GM18511 (cell line): Measurements from ENCODE around the gene C16orf96.

Source experiments
- ATAC-seq: cut with Tn5 transposase; IDR thresholded peaks from one replicate; pipeline ENCODE4 v1.9.1; 2021; ENCODE audit warnings: mild to moderate bottlenecking, moderate library complexity; ENCODE audit not compliant: unreplicated experiment

Gene C16orf96

GRCh38 chr16:4525069-4525468 lies 31.1 kb upstream of the C16orf96 start:
- ATAC-seq: no peak

- ATAC-seq: no peak
These were observed 30.4 kb upstream of the C16orf96 start for GRCh38 chr16:4525634-4526277.

- peak; percentile 54 for ATAC-seq
These were observed 26.8 kb upstream of the C16orf96 start for GRCh38 chr16:4529085-4530060.

GRCh38 chr16:4531811-4532210 lies 24.3 kb upstream of the C16orf96 start:
- no peak for ATAC-seq

- ATAC-seq: no peak
These were observed 23.9 kb upstream of the C16orf96 start for GRCh38 chr16:4532238-4532637.

- no peak for ATAC-seq
These were observed 22.6 kb upstream of the C16orf96 start for GRCh38 chr16:4533490-4533889.

GRCh38 chr16:4534151-4534790 lies 21.9 kb upstream of the C16orf96 start:
- ATAC-seq: no peak

- ATAC-seq: no peak
These were observed 20.5 kb upstream of the C16orf96 start for GRCh38 chr16:4535627-4536108.

- no peak for ATAC-seq
These were observed 19.6 kb upstream of the C16orf96 start for GRCh38 chr16:4536391-4537106.

GRCh38 chr16:4537376-4538343 lies 18.5 kb upstream of the C16orf96 start:
- peak; percentile 40 for ATAC-seq

- peak; percentile 84 for ATAC-seq
These were observed 17.5 kb upstream of the C16orf96 start, which contains the start of gene CDIP1 for GRCh38 chr16:4538350-4539235. TSS of gene CDIP1 (minus strand) at chr16:4538773. CDS start at chr16:4514130, 24,643 bp downstream.

GRCh38 chr16:4539716-4540284 lies 16.3 kb upstream of the C16orf96 start:
- no peak for ATAC-seq

GRCh38 chr16:4544473-4544872 lies 11.7 kb upstream of the C16orf96 start:
- no peak for ATAC-seq

GRCh38 chr16:4548124-4548523 lies 8.0 kb upstream of the C16orf96 start:
- no peak for ATAC-seq

- no peak for ATAC-seq
These were observed 5.5 kb upstream of the C16orf96 start for GRCh38 chr16:4550591-4550990.

- ATAC-seq: no peak
These were observed 3.6 kb upstream of the C16orf96 start for GRCh38 chr16:4552541-4552940.

GRCh38 chr16:4556580-4556979 lies 440 bp downstream of the C16orf96 start:
- ATAC-seq: no peak

- no peak for ATAC-seq
These were observed 1.8 kb downstream of the C16orf96 start for GRCh38 chr16:4557973-4558372.
